Kidney (tissue), 14 donors: ENCODE measurements around the gene U2AF1L4. TPM values are rescaled to one million over a fixed set of nuclear protein-coding genes. Genes with fewer than 3 reads are reported as not detected.

Experiments used
- DNase-seq, 5 donors: peaks; one replicate each; pipeline ENCODE4 v3.0.0-alpha.2; 2013 to 2020
- FAIRE-seq: peaks from 2 replicates; lab custom pipeline; 2012; peaks lifted over from hg19 to GRCh38; lab: Jason Lieb, UNC
- H3K27ac ChIP-seq, 2 donors: one replicate each; pipeline ENCODE4 v1.7.0; 2013; ENCODE audit warnings: low read depth in 2 of 2, low read length in 2 of 2, inconsistent platforms in 1 of 2
- H3K27me3 ChIP-seq: one replicate; pipeline ENCODE4 v1.7.1; 2013; ENCODE audit warnings: low read length, inconsistent platforms; ENCODE audit not compliant: control insufficient read depth, insufficient read depth
- H3K36me3 ChIP-seq, 3 donors: one replicate each; pipeline versions ENCODE4 v1.7.0 to v1.7.1; 2013; ENCODE audit warnings: low read length in 3 of 3, control low read depth in 1 of 3, inconsistent platforms in 1 of 3; ENCODE audit not compliant: insufficient read depth in 3 of 3, control insufficient read depth in 2 of 3
- H3K4me1 ChIP-seq, 3 donors: one replicate each; pipeline versions ENCODE4 v1.7.0 to v1.7.1; 2013; ENCODE audit warnings: low read length in 3 of 3, inconsistent platforms in 1 of 3, low read depth in 1 of 3; ENCODE audit not compliant: control insufficient read depth in 2 of 3, insufficient read depth in 2 of 3
- H3K4me3 ChIP-seq, 3 donors: one replicate each; pipeline versions ENCODE4 v1.7.0 to v1.8.1; 2013; ENCODE audit warnings: low read length in 3 of 3, control low read depth in 1 of 3, inconsistent platforms in 1 of 3
- H3K9ac ChIP-seq, 3 donors: one replicate each; pipeline versions ENCODE4 v1.7.0 to v1.7.1; 2013; ENCODE audit warnings: low read length in 3 of 3, control low read depth in 1 of 3, inconsistent platforms in 1 of 3
- H3K9me3 ChIP-seq, 3 donors: one replicate each; pipeline versions ENCODE4 v1.7.0 to v1.7.1; 2013; ENCODE audit warnings: low read length in 3 of 3, control low read depth in 1 of 3, inconsistent platforms in 1 of 3; ENCODE audit not compliant: control insufficient read depth in 2 of 3, insufficient read depth in 1 of 3
- intact Hi-C: fragments of 100-400 bp; cut with DNase I; formaldehyde crosslinking; loops from one replicate; pipeline ENCODE4 v1.11.1; 2022
- polyA plus RNA-seq: library from polyadenylated mRNA; stranded (reverse); fragments of 350-450 nt; fragmentation: Illumina TruSeq; extraction: RNeasy Lipid Tissue Mini Kit (QIAGEN cat#74804); gene quantifications from one replicate; pipeline ENCODE4 v1.2.3, GENCODE V29; 2014; ENCODE audit warnings: low read depth, low replicate concordance; ENCODE audit not compliant: insufficient read depth
- total RNA-seq: library from RNA; stranded (reverse); fragmentation: NEBNext Ultra II Directional; extraction: Animal tissue kit (Norgen Biotek cat#: 25700); gene quantifications from one replicate; pipeline ENCODE4 v1.2.1, GENCODE V29; 2021
- TF ChIP-seq, protein P1 (sequence below): IDR thresholded peaks from 3 replicates; pipeline ENCODE4 v1.5.1; 2012; ENCODE audit warnings: mild to moderate bottlenecking, moderate library complexity, borderline replicate concordance; ENCODE audit not compliant: insufficient read depth; ENCODE audit errors: extremely low read depth
- donor health status: control.
- donor health status: control.
- donor health status: control.
- donor health status: control.
- donor health status: control.
- donor health status: DM: yes; HTN: yes; CAD: no.
- donor health status: Normal renal cell carcinoma (clear cell type).

Gene U2AF1L4
- total and polyA plus RNA-seq, 2 donors from 2014 or later = 27.4 to 47.7 TPM

- Histone ChIP-seq H3K9me3 (no peaks in the 10 kb centered on the region), H3K4me1 (peaks cover 0 to 15% (median 0%) of the 10 kb centered on the region in 3 donors), H3K36me3 (peaks cover 0 to 36% (median 17%) of the 10 kb centered on the region in 3 donors), H3K27ac (peak overlapping the region in 1 of 2 donors; percentile 6), H3K4me3 (peak overlapping the region in 2 of 3 donors; percentile 66 to 81), H3K9ac (peak overlapping the region in 2 of 3 donors; percentile 56 to 85), H3K27me3 (no peaks in the 10 kb centered on the region)
- DNase-seq (peak in 2 of 5 donors; percentile 59 to 76), FAIRE-seq (no peak)
- TF ChIP-seq, protein P1, sequence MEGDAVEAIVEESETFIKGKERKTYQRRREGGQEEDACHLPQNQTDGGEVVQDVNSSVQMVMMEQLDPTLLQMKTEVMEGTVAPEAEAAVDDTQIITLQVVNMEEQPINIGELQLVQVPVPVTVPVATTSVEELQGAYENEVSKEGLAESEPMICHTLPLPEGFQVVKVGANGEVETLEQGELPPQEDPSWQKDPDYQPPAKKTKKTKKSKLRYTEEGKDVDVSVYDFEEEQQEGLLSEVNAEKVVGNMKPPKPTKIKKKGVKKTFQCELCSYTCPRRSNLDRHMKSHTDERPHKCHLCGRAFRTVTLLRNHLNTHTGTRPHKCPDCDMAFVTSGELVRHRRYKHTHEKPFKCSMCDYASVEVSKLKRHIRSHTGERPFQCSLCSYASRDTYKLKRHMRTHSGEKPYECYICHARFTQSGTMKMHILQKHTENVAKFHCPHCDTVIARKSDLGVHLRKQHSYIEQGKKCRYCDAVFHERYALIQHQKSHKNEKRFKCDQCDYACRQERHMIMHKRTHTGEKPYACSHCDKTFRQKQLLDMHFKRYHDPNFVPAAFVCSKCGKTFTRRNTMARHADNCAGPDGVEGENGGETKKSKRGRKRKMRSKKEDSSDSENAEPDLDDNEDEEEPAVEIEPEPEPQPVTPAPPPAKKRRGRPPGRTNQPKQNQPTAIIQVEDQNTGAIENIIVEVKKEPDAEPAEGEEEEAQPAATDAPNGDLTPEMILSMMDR = no peak
- intact Hi-C loops = no loop called here
Observed at GRCh38 chr19:35719402-35720162, 25.6 kb downstream of the U2AF1L4 start.

DNA sequence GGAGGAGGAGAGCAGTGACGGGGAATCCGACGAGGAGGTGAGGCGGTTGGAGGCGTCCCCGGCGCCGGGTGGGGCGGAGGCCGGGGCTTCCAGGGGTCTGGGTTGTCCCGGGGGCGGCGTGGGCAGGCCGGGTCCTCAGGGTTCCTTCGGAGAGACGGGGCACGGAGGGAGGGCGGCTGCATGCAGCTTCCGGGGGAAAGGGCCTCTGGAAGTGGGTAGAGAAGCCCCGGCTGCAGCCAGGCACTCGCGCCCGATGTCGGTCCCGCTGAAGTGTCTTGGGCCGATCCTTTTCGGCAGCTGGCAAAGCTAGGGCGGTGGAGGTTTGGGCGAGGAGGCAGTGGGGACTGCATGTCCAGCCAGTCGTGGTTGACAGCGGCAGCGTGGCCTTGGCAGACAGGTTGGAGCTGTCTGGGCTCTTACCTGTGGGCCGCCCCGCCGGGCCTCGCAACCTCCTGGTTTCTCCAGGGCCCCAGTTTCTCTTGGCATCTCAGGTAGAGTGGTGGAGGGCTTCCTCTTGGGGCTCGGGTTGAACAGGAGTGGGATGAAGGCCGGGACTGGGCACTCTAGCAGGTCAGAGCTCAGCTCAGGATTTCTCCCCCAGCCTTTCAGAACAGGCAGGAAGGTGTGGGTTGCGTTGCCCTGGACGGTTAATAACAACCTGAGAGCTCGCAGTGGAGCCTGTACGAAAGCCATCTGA, 26.7 kb downstream of the U2AF1L4 start:
- peak overlapping the region; percentile 23 to 85 (median 56) for H3K9ac ChIP-seq
- intact Hi-C loops = no loop called here
- H3K27me3 ChIP-seq = no peaks in the 10 kb centered on the region
- FAIRE-seq = no peak
- TF ChIP-seq, protein P1 = no peak
- peak overlapping the region; percentile 16 to 67 for H3K27ac ChIP-seq
- peak overlapping the region; percentile 66 to 81 (median 69) for H3K4me3 ChIP-seq
- peak in 4 of 5 donors; percentile 29 to 90 (median 60) for DNase-seq
- peaks cover 0 to 15% (median 0%) of the 10 kb centered on the region in 3 donors for H3K4me1 ChIP-seq
- peaks cover 0 to 25% (median 14%) of the 10 kb centered on the region in 3 donors for H3K36me3 ChIP-seq
- no peaks in the 10 kb centered on the region for H3K9me3 ChIP-seq

DNA sequence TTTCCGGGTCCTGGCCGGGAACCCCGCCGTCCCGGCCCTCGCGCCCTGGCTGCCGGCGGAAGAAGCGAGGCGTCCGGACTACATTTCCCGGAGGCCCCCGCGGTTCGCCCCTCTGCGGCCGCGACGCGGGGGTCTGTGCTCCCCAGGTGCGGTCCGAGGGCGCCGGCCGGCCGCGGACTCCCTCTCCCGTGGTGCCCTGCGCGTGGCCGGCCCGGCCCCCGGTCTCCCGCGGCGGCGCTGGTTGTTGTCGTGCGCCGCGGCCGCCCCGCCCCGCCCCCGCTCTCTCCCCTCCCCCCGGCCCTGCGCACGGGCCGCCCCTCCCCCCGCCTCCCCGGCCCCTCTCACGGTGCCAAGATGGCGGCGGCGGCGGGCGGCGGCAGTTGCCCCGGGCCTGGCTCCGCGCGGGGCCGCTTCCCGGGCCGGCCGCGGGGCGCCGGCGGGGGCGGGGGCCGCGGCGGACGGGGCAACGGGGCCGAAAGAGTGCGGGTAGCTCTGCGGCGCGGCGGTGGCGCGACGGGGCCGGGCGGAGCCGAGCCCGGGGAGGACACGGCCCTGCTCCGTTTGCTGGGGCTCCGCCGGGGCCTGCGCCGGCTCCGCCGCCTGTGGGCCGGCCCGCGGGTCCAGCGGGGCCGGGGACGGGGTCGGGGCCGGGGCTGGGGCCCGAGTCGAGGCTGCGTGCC, 27.4 kb downstream of the U2AF1L4 start, which contains the start of gene KMT2B:
Gene KMT2B (plus strand): TSS at position 339 of the 680 bp plus-strand sequence. CDS start 16 bp downstream, at position 355.
- DNase-seq = peak in 4 of 5 donors; percentile 97 to 98 (median 98)
- TF ChIP-seq, protein P1 = peak; percentile 8
- H3K9me3 ChIP-seq = no peaks in the 10 kb centered on the region
- peak within 1 kb of the TSS; percentile 38 to 85 (median 68) for H3K9ac ChIP-seq
- peaks cover 0 to 18% (median 9%) of the 10 kb centered on the region in 3 donors for H3K36me3 ChIP-seq
- intact Hi-C loops = no loop called here
- no peak for FAIRE-seq
- H3K4me3 ChIP-seq = peak within 1 kb of the TSS; percentile 72 to 87 (median 81)
- H3K4me1 ChIP-seq = peaks cover 0 to 15% (median 0%) of the 10 kb centered on the region in 3 donors
- peak within 1 kb of the TSS; percentile 79 to 84 for H3K27ac ChIP-seq
- no peaks in the 10 kb centered on the region for H3K27me3 ChIP-seq
